ENCODE measurements around the gene FAM114A1. TPM values are rescaled to one million over a fixed set of nuclear protein-coding genes. Genes with fewer than 3 reads are reported as not detected.

FAM114A1 gene
- total and polyA plus RNA-seq, 9 donors, result 32.8 to 99.7 (median 79.3) TPM

DNA sequence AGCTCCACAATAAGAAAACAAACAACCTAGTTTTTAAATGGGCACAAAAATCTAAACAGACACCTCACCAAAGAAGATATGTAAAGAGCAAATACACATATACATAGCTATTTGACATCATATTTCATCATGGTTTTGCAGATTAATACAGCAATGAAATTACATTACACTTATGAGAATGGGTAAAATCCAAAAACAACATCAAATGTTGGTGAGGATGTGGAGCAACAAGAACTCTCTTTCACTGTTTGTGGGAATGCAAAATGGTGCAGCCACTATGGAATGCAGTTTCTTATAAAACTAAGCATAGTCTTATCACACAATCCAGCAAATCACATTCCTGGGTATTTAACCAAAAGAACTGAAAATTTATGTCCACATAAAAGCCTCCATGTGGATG lies 36.0 kb upstream of the FAM114A1 start:
- no peaks in the 10 kb centered on the region for H3K9me3 ChIP-seq
- H3K4me1 ChIP-seq (ENCODE audit: insufficient read depth), result no peaks in the 10 kb centered on the region
- intact Hi-C loops (cut with DNase I), result no loop called here
- DNase-seq, result no peak
- H3K27ac ChIP-seq, result no peak overlapping the region
- TF ChIP-seq, protein P1, sequence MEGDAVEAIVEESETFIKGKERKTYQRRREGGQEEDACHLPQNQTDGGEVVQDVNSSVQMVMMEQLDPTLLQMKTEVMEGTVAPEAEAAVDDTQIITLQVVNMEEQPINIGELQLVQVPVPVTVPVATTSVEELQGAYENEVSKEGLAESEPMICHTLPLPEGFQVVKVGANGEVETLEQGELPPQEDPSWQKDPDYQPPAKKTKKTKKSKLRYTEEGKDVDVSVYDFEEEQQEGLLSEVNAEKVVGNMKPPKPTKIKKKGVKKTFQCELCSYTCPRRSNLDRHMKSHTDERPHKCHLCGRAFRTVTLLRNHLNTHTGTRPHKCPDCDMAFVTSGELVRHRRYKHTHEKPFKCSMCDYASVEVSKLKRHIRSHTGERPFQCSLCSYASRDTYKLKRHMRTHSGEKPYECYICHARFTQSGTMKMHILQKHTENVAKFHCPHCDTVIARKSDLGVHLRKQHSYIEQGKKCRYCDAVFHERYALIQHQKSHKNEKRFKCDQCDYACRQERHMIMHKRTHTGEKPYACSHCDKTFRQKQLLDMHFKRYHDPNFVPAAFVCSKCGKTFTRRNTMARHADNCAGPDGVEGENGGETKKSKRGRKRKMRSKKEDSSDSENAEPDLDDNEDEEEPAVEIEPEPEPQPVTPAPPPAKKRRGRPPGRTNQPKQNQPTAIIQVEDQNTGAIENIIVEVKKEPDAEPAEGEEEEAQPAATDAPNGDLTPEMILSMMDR (IDR thresholded peaks at IDR 0.05), result no peak
- TF ChIP-seq EP300 (IDR thresholded peaks at IDR 0.05) (no peak), POLR2A (IDR thresholded peaks at IDR 0.05) (no peak)
- no peaks in the 10 kb centered on the region for H3K36me3 ChIP-seq
- H3K4me3 ChIP-seq, result no peak overlapping the region
- no peaks in the 10 kb centered on the region for H3K27me3 ChIP-seq

DNA sequence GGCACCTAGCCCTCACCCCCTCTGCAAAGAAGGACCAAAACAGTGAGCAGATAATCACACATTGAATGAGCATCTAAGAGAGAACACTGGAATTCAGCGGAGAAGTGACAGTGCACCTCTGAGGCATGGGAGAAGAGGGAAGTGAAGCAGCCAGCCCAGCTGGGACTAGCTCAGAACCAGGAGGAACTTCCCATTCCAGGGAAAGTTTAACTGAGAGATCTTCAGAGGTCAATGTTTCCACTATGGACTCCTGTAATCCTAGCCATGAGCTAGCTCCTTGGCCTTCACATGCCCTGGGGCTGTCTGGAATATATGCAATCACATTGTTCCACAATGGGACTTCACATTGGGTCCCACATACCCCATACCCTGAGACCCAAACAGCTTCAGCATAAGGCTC lies 35.4 kb upstream of the FAM114A1 start:
- intact Hi-C loops (cut with DNase I), result no loop called here
- no peaks in the 10 kb centered on the region for H3K36me3 ChIP-seq

GRCh38 chr4:38832624-38833528 lies 34.7 kb upstream of the FAM114A1 start:
- Histone ChIP-seq H3K9me3 (no peaks in the 10 kb centered on the region), H3K27ac (no peak overlapping the region), H3K4me1 (ENCODE audit: insufficient read depth) (no peaks in the 10 kb centered on the region), H3K36me3 (no peaks in the 10 kb centered on the region), H3K27me3 (no peaks in the 10 kb centered on the region), H3K4me3 (no peak overlapping the region)
- TF ChIP-seq, protein P1 (IDR thresholded peaks at IDR 0.05), result no peak
- TF ChIP-seq EP300 (IDR thresholded peaks at IDR 0.05) (no peak), POLR2A (IDR thresholded peaks at IDR 0.05) (no peak)
- 92 to 93% (median 92%) methylated on average over 7 of the region's 7 CpGs for WGBS, 3 donors
- intact Hi-C loops (cut with DNase I), result no loop called here
- no peak for DNase-seq

More for the DNA sequence above, 35.4 kb upstream of the FAM114A1 start:
- no peak for DNase-seq
- H3K27ac ChIP-seq, result no peak overlapping the region
- no peaks in the 10 kb centered on the region for H3K9me3 ChIP-seq
- no peak overlapping the region for H3K4me3 ChIP-seq
- TF ChIP-seq POLR2A (IDR thresholded peaks at IDR 0.05), result no peak
- no peak for TF ChIP-seq EP300 (IDR thresholded peaks at IDR 0.05)
- 93 to 97% (median 97%) methylated on average over 1 of the region's 1 CpG for WGBS, 3 donors
- no peaks in the 10 kb centered on the region for H3K27me3 ChIP-seq
- no peaks in the 10 kb centered on the region for H3K4me1 ChIP-seq (ENCODE audit: insufficient read depth)

DNA sequence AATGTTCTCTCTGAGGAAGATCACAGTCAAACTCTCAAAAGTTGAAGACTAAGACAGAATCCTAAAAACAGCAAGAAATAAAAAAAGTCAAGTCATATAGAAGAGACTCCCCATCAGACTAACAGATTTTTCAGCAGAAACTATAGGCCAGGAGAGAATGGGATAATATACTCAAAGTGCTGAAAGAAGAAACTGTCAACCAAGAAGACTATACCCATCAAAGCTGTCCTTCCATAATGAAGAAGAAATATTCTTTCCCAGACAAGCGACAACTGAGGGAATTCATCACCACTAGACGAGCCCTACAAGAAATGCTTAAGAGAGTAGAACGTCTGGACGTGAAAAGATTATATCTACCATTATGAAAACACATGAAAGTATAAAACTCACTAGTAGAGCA lies 33.0 kb upstream of the FAM114A1 start:
- 85 to 89% (median 88%) methylated on average over 4 of the region's 4 CpGs for WGBS, 3 donors
- no peaks in the 10 kb centered on the region for H3K4me1 ChIP-seq (ENCODE audit: insufficient read depth)
- no peaks in the 10 kb centered on the region for H3K27me3 ChIP-seq
- no peak overlapping the region for H3K27ac ChIP-seq
- no peak overlapping the region for H3K4me3 ChIP-seq
- intact Hi-C loops (cut with DNase I), result no loop called here
- H3K9me3 ChIP-seq, result no peaks in the 10 kb centered on the region
- TF ChIP-seq POLR2A (IDR thresholded peaks at IDR 0.05), result no peak
- TF ChIP-seq, protein P1 (IDR thresholded peaks at IDR 0.05), result no peak
- TF ChIP-seq EP300 (IDR thresholded peaks at IDR 0.05), result no peak
- no peaks in the 10 kb centered on the region for H3K36me3 ChIP-seq
- DNase-seq, result no peak

DNA sequence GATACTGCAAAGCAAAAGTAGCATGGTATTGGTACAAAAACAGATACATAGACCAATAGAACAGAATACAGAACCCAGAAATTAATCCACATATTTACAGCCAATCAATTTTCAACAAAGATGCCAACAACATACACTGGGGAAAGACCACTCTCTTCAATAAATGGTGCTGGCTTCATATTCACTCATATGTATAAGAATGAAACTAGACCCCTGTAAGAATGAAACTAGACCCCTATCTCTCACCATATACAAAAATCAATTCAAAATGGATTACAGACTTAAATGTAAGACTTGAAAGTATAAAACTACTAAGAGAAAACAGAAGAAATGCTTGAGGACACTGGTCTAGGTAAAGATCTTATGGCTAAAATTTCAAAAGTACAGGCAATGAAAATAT lies 30.3 kb upstream of the FAM114A1 start:
- Histone ChIP-seq H3K4me3 (no peak overlapping the region), H3K4me1 (ENCODE audit: insufficient read depth) (no peaks in the 10 kb centered on the region), H3K27ac (no peak overlapping the region), H3K27me3 (no peaks in the 10 kb centered on the region), H3K9me3 (no peaks in the 10 kb centered on the region), H3K36me3 (no peaks in the 10 kb centered on the region)
- intact Hi-C loops (cut with DNase I), result no loop called here
- TF ChIP-seq POLR2A (IDR thresholded peaks at IDR 0.05) (no peak), EP300 (IDR thresholded peaks at IDR 0.05) (no peak)
- TF ChIP-seq, protein P1 (IDR thresholded peaks at IDR 0.05), result no peak
- DNase-seq, result no peak

Data from ovary (tissue), 9 donors.